Erythroblast (primary cell): Measurements from ENCODE around the gene SSTR3.

Experiments
- GATA1 ChIP-seq: IDR thresholded peaks from 2 replicates; pipeline ENCODE4 v1.6.1; 2011; ENCODE audit warnings: low read depth, mild to moderate bottlenecking, control low read depth, low read length, moderate library complexity
- POLR2A ChIP-seq: IDR thresholded peaks from 2 replicates; pipeline ENCODE4 v1.6.1; 2011; ENCODE audit warnings: mild to moderate bottlenecking, low read length

GRCh38 chr22:37220543-37220981, 8.3 kb upstream of the SSTR3 start:
- TF ChIP-seq POLR2A (no peak), GATA1 (no peak)
